ENCODE data around the gene ZP1.
"Not testable (repeated sequence)": the region's sequence is repeated elsewhere in the genome, so short reads cannot be mapped to it uniquely, and the experiment has no call there.

The ZP1 gene

GRCh38 chr11:60906132-60906972, 39.0 kb downstream of the ZP1 start, which contains the start of gene PRPF19:
TSS of gene PRPF19 (minus strand) at chr11:60906585. CDS start at chr11:60906382, 203 bp downstream.
- peak; percentile 94 to 97 for DNase-seq (ENCODE audit: extremely low read depth in 1 of 2, low read depth in 1 of 2)

GRCh38 chr11:60908803-60909202, 41.5 kb downstream of the ZP1 start:
- no peak for DNase-seq (ENCODE audit: extremely low read depth in 1 of 2, low read depth in 1 of 2)

DNA sequence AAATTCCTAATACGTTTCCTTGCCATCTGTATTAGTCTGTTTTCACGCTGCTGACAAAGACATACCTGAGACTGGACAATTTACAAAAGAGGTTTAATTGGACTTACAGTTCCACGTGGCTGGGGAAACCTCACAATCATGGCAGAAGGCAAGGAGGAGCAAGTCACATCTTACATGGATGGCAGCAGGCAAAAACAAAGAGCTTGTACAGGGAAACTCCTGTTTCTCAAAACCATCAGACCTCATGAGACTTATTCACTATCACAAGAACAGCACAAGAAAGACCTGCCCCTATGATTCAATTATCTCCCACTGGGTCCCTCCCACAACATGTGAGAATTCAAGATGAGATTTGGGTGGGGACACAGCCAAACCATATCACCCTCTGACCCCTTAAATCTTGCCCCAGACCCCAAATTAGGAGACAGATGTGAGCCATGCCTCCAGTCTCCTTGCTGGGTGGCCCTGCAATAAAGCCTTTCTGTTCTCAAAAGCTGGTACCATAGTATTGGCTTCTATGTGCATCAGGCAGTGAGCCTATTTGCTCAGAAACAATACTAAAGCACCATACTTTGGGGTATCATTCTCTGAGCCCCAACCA, 42.4 kb downstream of the ZP1 start:
- DNase-seq (ENCODE audit: extremely low read depth in 1 of 2, low read depth in 1 of 2): not testable (repeated sequence)

GRCh38 chr11:60910281-60910687, 42.9 kb downstream of the ZP1 start:
- DNase-seq (ENCODE audit: extremely low read depth in 1 of 2, low read depth in 1 of 2): no peak

DNA sequence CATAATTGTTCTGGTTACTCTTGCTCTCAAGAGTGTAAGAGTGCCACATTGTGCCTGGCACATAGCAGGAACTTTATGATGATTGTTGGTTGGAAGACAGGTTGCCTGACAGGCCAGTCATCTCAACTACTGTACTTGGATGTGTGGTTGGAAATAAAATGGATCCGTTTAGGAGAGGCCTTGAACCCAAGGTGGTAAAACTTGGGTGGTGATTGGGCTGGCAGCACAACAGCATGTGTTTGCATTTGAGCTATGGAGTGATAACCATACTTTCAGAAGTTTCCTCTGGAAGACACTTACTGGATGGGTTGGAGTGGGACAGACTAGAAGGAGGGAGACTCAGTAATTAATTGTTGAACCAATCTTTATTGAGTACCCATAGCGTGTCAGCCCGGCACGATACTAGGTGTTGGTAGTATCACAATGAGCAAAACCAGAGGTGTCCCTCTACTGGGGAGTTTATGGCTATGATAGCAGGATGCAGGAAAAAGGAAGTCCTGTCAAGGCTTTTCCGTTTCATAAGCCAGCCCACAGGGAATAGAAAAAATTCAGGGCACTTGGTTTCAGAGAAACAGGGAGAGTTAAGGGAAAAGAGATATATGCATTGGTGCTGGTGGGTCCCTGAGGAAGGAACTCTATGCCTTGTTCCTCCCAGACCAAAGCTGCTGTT, 43.5 kb downstream of the ZP1 start:
- no peak for DNase-seq (ENCODE audit: extremely low read depth in 1 of 2, low read depth in 1 of 2)

- DNase-seq (ENCODE audit: extremely low read depth in 1 of 2, low read depth in 1 of 2): no peak
Observed at GRCh38 chr11:60912223-60912850, 45.0 kb downstream of the ZP1 start.

GRCh38 chr11:60912851-60913528, 45.6 kb downstream of the ZP1 start:
- DNase-seq (ENCODE audit: extremely low read depth in 1 of 2, low read depth in 1 of 2): no peak

GRCh38 chr11:60913793-60914632, 46.7 kb downstream of the ZP1 start, which contains the start of gene TMEM109:
TSS of gene TMEM109 (plus strand) at chr11:60914158. CDS start at chr11:60919694, 5,536 bp downstream.
- DNase-seq (ENCODE audit: extremely low read depth in 1 of 2, low read depth in 1 of 2): peak; percentile 65 to 83

- no peak for DNase-seq (ENCODE audit: extremely low read depth in 1 of 2, low read depth in 1 of 2)
Observed at GRCh38 chr11:60914633-60915247, 47.4 kb downstream of the ZP1 start.

GRCh38 chr11:60915248-60915914, 48.0 kb downstream of the ZP1 start:
- peak; percentile 54 to 68 for DNase-seq (ENCODE audit: extremely low read depth in 1 of 2, low read depth in 1 of 2)

DNA sequence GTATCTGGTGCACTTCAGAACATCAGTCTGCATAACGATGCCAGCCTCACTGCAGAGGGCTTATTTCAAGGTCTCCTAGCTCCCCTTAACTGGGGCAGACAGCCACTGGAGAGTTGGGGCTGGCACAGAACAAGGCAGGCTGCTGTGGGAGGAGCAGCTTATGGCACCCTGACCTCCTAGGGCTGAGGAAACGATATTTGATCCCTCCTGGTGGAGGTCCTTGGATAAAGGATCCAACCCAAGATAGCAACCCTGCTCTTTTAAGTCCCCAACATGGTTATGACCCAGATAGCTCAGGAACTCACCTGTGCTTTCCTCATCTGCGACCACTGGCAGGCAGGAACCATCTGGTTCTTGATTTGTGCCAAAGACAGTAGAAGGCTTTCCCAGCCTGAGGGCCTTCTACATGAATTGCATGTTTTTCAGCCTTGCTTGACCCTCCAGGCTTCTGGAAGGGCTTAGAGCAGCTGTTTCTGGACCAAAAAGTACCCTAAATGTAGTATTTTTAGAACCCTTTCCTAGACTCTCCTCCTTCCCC, 49.4 kb downstream of the ZP1 start:
- no peak for DNase-seq (ENCODE audit: extremely low read depth in 1 of 2, low read depth in 1 of 2)

DNA sequence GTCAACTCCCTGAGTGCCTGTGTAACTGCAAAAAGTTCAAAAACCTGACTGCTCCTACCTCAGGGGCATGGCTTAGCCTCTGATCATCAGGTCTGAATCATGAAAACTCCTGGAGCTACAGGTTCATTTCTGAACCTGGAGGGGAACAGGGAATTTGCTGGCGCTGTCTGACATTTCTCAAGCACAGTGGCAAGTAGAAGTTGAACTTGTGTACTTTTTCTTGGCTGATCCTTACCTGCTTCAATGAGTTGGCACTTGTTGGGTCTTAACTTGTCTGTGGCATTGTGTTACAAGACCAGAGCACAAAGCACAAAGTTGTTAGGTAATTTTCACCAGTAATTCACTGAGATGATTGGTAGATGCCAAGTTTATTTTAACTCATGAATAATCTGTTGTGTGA, 49.9 kb downstream of the ZP1 start:
- no peak for DNase-seq (ENCODE audit: extremely low read depth in 1 of 2, low read depth in 1 of 2)

DNA sequence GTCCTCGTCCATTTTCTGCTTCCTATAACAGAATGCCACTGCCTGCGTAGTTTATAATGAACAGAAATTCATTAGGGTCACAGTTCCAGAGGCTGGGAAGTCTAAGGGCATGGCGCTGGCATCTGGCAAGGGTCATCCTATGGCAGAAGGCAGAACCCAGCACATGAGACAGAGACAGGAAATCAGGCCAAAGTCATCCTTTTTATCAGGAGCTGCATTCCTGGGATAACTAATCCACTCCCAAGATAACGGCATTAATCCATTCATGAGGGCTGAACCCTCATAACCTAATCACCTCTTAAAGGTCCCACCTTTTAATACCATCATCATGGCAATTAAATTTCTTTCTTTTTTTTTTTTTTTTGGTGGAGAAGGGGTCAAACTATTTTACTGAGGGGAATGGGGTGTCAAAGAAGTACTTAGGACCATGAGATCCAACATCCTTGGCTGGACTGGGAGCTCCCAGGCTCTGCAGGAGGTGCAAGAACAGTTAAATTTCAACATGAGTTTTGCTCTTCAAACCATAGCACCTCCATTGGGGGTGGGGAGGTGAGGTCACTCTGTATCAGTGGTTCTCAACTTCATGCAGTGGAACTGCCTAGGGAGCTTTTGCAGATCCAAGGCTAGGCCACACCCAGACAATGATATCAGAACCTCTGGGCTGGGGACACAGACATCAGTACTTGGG, 51.1 kb downstream of the ZP1 start:
- DNase-seq (ENCODE audit: extremely low read depth in 1 of 2, low read depth in 1 of 2): no peak

DNA sequence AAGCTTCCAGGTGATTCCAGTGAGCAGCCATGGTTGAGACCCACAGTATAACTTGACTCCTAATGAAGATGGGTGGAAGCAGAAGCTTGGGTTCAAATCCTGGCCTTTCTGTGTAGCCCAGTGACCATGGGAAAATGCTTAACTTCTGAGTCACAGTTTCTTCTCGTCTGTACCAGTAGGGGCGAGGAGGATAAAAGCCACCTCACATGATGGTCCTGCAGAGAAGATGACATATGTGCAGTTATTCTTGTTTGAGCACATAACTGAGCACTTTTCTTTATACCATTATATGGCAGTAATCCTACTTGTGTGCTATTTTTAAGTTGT, 51.6 kb downstream of the ZP1 start:
- no peak for DNase-seq (ENCODE audit: extremely low read depth in 1 of 2, low read depth in 1 of 2)

DNA sequence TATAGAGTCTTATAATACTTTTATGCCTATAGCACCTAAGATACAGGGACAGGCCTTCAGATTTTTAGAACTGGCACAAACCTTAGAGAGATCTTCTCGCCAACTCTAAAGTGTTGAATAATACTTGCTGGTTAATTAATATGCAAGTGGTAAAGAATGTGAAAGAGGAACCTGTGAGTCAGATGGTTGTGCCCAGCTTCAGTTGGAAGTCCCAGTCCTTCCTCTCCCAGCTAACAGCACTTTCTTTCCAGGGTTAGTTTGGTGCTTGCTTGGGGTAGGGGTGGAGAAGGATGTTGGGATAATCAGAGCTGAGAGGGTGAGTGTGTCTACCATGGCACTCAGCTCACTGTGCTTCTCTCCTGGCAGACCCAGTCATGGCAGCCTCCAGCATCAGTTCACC, 52.0 kb downstream of the ZP1 start:
- DNase-seq (ENCODE audit: extremely low read depth in 1 of 2, low read depth in 1 of 2): no peak

DNA sequence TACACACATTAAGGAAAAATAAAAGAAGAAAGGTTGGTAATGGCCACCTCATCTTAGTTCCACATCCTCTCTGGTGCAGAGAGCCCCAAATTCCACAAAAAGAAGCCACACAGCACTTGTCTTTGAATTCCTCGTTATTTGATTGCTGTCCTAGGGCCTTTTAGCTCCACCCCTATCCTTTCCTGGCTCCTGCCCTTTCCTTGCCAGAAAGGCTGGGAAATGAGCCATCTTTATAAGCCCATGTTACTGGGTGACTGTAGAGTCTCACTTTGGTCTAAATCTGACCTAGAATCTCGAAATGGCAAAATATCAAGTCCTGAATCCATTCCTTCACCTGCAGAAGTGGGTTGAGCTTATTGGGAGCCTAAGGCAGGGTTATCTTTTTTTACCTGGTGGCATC, 52.6 kb downstream of the ZP1 start:
- DNase-seq (ENCODE audit: extremely low read depth in 1 of 2, low read depth in 1 of 2): no peak

DNA sequence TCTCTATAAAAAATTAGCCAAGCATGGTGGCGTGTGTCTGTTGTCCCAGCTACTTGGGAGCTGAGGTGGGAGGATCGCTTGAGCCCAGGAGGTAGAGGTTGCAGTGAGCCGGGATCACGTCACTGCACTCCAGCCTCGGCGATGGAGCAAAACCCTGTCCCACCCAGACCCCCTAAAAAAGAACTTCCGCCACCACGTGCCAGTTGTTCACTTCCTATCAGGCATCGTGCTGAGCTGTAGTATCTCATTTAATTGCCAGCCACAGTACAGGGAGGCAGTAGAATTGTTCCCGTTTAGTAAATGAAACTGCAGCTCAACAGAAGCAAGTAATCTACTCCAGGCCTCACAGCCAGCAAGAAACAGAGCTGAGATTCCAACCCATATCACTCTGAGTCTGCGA, 53.9 kb downstream of the ZP1 start:
- DNase-seq (ENCODE audit: extremely low read depth in 1 of 2, low read depth in 1 of 2): no peak

DNA sequence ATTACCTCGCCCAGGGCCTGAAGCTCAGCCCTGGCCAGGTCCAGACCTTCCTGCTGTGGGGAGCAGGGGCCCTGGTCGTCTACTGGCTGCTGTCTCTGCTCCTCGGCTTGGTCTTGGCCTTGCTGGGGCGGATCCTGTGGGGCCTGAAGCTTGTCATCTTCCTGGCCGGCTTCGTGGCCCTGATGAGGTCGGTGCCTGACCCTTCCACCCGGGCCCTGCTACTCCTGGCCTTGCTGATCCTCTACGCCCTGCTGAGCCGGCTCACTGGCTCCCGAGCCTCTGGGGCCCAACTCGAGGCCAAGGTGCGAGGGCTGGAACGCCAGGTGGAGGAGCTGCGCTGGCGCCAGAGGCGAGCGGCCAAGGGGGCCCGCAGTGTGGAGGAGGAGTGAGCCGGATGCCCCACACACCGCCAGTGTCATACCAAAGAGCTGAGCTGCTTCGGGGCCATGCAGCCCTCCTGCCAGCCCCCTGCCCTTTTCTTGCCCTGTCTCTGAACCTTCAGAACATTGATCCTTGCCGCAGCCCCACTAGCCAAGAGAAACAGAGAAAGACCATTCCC, 54.5 kb downstream of the ZP1 start:
- no peak for DNase-seq (ENCODE audit: extremely low read depth in 1 of 2, low read depth in 1 of 2)
